ENCODE results near the gene KAT8.
"Not testable (repeated sequence)": the region's sequence is repeated elsewhere in the genome, so short reads cannot be mapped to it uniquely, and the experiment has no call there.

Gene KAT8

GRCh38 chr16:31084584-31085302 lies 32.7 kb upstream of the KAT8 start:
- ATAC-seq, result no peak

- no peak for ATAC-seq
These were observed 32.1 kb upstream of the KAT8 start for GRCh38 chr16:31085411-31085810.

GRCh38 chr16:31085873-31086628 lies 31.4 kb upstream of the KAT8 start:
- no peak for ATAC-seq

- ATAC-seq, result no peak
These were observed 30.9 kb upstream of the KAT8 start for GRCh38 chr16:31086629-31086906.

GRCh38 chr16:31087481-31087880 lies 30.0 kb upstream of the KAT8 start:
- no peak for ATAC-seq

- no peak for ATAC-seq
These were observed 29.5 kb upstream of the KAT8 start for GRCh38 chr16:31087971-31088370.

GRCh38 chr16:31088459-31089183 lies 28.8 kb upstream of the KAT8 start, which contains the start of gene PRSS53:
TSS of gene PRSS53 (minus strand) at chr16:31088943. CDS start at chr16:31088809, 134 bp downstream.
- ATAC-seq, result no peak

GRCh38 chr16:31089199-31089598 lies 28.3 kb upstream of the KAT8 start:
- no peak for ATAC-seq

GRCh38 chr16:31090540-31090939 lies 26.9 kb upstream of the KAT8 start:
- ATAC-seq, result no peak

GRCh38 chr16:31092330-31092729 lies 25.1 kb upstream of the KAT8 start:
- no peak for ATAC-seq

- ATAC-seq, result no peak
These were observed 24.2 kb upstream of the KAT8 start for GRCh38 chr16:31093132-31093703.

- ATAC-seq, result no peak
These were observed 23.4 kb upstream of the KAT8 start for GRCh38 chr16:31094088-31094423.

- peak; percentile 92 to 94 for ATAC-seq
These were observed 22.9 kb upstream of the KAT8 start, which contains the start of gene VKORC1 for GRCh38 chr16:31094424-31095120. TSS of gene VKORC1 (minus strand) at chr16:31094797. CDS start at chr16:31094729, 68 bp downstream.

- no peak for ATAC-seq
These were observed 17.4 kb upstream of the KAT8 start for GRCh38 chr16:31099860-31100638.

- not testable (repeated sequence) for ATAC-seq
These were observed 16.4 kb upstream of the KAT8 start for GRCh38 chr16:31100876-31101641.

GRCh38 chr16:31105677-31106213 lies 11.7 kb upstream of the KAT8 start:
- ATAC-seq, result peak; percentile 55 to 67

- no peak for ATAC-seq
These were observed 10.7 kb upstream of the KAT8 start for GRCh38 chr16:31106509-31107464.

- peak; percentile 65 to 68 for ATAC-seq
These were observed 10.0 kb upstream of the KAT8 start for GRCh38 chr16:31107465-31107867.

- peak; percentile 84 to 87 for ATAC-seq
These were observed 9.2 kb upstream of the KAT8 start, which contains the start of gene BCKDK for GRCh38 chr16:31108035-31108793. TSS of gene BCKDK (plus strand) at chr16:31108386. CDS start at chr16:31109224, 838 bp downstream.

All from activated CD4-positive, CD25-positive, alpha-beta regulatory T cell treated with anti-CD3 and anti-CD28 coated beads, Interleukin-2, amount 50 U/mL, for 24 hours (primary cell).